GM19193 (cell line): ENCODE measurements around the gene TMEM156.

Experiments
- POLR2A ChIP-seq: IDR thresholded peaks from 4 replicates; pipeline ENCODE4 v1.6.1; 2011; ENCODE audit not compliant: insufficient read depth, insufficient read length; ENCODE audit errors: extremely low read depth

Gene TMEM156, protein sequence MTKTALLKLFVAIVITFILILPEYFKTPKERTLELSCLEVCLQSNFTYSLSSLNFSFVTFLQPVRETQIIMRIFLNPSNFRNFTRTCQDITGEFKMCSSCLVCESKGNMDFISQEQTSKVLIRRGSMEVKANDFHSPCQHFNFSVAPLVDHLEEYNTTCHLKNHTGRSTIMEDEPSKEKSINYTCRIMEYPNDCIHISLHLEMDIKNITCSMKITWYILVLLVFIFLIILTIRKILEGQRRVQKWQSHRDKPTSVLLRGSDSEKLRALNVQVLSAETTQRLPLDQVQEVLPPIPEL

DNA sequence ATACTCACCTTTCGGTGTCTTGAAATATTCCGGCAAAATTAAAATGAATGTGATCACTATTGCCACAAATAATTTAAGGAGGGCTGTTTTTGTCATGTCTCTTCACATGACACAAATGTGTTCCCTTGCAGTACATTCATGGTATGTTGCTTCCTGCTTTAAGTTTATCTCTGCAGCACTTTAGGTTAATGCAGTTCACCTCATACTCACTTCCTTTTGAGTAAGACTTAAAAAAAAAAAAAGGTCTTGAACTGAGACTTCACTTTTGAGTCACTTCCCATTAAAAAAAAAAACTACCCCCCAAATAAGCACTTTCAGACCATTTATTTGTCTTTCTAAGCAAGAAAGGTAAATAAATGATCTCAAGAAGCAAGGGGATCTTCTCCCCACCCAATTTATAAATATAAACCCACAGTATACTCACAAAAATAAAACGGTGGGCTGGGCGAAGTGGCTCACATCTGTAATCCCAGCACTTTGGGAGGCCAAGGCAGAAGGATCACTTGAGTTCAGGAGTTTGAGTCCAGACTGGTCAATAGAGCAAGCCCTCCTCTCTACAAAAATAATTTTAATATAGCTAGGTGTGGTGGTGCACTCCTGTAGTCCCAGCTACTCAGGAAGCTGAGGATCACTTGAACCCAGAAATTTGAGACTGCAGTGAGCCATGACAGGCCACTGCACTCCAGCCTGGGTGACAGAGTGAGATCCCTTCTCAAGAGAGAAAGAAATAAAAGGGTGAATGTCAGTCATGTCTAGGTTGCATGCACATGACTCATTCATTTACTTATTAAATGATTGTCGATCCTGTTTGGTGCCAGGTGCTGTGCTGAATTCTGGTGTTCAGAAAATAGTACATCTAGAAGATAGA lies at the start of gene TMEM156:
TSS of gene TMEM156 (minus strand) at position 192 of the 868 bp plus-strand sequence. CDS start at position 96, 96 bp downstream.
- TF ChIP-seq POLR2A = no peak

DNA sequence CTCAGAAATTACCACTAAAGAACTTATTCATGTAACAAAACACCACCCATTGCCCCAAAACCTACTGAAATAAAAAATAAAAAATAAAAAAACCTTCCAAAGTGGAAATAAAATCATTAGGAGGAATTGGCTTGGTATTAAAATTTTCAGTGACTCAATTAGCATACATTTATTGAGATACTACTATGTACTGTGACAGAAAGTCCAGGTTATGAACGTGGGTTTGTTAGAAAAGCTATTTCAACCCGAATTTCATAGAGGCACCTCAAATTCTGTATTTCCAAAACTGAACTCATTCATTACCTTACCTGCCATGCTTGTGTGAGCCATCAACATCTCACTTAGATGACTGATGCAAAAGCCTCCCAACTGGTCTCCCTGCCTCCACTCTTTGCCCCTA lies 46.6 kb upstream of the TMEM156 start:
- no peak for TF ChIP-seq POLR2A

DNA sequence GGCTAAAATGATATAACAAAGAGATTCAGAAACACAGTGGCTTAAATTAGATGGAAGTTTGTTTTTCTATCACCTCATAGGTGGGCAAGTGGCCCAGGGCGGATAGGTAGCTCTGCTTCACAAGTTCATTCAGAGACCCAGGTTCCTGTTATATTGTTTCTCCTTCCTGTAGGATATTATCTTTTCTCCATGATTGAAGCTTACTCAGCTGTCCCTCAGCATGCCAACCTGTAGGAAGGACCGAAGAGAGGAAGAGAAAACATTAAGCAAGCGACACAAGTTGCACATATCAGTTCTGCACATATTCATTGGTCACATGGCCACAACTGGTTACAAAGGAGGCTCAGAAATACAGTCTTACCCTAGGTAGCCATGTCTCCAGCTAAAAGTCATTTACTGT lies 36.7 kb upstream of the TMEM156 start:
- no peak for TF ChIP-seq POLR2A

DNA sequence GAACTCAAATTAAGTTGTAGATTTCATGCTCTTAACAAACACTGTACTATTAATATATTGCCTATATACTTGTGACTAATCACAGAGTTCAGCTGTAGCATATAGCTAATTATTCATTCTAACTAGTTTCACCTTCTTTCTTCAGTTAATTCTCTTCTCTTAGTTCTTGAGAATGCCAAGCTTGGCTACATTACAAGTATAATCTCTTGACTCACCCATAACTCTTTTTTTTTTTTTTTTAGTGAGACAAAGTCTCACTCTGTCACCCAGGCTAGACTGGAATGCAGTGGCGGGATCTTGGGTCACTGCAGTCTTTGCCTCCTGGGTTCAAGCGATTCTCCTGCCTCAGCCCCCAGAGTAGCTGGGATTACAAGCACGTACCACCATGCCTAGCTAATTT lies 35.2 kb upstream of the TMEM156 start:
- no peak for TF ChIP-seq POLR2A

GRCh38 chr4:39067031-39067430 lies 34.8 kb upstream of the TMEM156 start:
- no peak for TF ChIP-seq POLR2A

DNA sequence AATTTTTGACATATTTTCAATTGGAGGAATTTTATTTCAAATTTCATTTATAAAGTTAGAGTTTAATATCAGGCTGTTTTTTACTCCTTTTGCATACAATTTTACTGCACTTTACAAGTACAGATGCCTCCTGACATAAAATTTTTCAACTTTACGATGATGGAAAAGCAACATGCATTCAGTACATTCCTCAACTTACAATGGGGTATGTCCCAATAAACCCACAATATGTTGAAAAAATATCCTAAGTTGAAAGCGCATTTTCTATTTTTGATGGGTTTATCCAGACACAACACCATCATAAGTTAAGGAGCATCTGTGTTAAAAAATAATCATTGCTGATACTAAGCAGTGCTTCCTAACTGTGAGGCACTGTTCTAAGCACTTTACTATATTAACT lies 34.2 kb upstream of the TMEM156 start:
- TF ChIP-seq POLR2A = no peak

- no peak for TF ChIP-seq POLR2A
Observed at GRCh38 chr4:39063430-39063829, 31.2 kb upstream of the TMEM156 start.

DNA sequence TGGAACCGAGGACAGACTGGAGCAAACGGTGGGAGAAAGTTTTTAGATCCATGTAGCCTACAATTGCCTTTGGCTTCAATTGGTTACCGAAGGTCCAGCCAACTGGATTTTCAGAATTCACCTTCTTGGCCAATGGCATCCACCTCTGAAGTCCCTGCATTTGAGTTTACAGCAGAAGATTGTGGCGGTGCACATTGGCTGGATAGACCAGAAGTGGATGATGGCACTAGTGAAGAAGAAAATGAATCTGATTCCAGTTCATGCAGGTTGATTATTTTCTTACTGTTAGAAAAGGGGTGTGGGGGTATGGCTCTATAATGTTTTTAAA lies 30.5 kb upstream of the TMEM156 start:
- TF ChIP-seq POLR2A = no peak

- TF ChIP-seq POLR2A = no peak
Observed at GRCh38 chr4:39062094-39062769, 30.0 kb upstream of the TMEM156 start, which contains the start of gene KLHL5. Gene KLHL5, plus strand, starts transcription at chr4:39062232. Its CDS starts 421 bp downstream, at chr4:39062653.

- no peak for TF ChIP-seq POLR2A
Observed at GRCh38 chr4:39061457-39061856, 29.2 kb upstream of the TMEM156 start.

- TF ChIP-seq POLR2A = no peak
Observed at GRCh38 chr4:39056023-39056422, 23.8 kb upstream of the TMEM156 start.

- TF ChIP-seq POLR2A = no peak
Observed at GRCh38 chr4:39054497-39054896, 22.3 kb upstream of the TMEM156 start.

- TF ChIP-seq POLR2A = no peak
Observed at GRCh38 chr4:39053983-39054382, 21.8 kb upstream of the TMEM156 start.

DNA sequence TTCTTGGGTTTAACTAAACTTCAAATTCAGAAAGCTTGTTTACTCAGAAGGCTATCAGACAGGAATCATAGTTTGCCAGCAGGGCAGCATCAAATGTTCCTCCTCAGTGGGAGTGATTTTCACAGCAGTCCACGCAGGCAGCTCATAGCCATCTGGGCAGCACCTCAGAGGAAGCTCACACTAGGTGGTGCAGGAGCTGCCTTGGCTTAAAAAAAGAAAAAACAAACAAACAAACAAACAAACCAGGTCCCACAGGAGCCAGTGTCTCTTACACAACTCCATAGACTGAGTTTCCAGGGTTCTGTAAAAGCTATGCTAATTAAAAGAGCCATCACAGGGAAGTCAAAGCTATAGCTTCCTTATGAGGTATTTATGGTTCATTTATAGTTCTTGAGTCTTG lies 19.3 kb upstream of the TMEM156 start:
- no peak for TF ChIP-seq POLR2A

DNA sequence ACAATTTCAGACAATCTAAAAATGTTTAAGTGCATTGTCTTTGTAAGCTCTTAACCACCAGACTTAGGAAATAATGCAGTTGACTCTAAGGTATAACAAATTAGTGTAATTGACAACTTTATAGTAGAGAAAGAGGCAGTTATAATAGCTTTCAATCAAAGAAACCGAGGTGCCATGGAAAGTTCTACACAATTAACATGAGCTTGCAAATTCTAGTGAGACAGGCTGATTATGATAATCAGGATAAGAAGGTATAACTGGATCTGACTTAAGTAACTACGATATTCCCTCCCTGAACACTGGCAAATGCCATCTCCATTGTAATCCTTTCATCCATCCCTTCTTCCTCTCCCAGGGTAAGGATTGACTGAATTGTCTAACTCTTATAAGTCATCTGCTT lies 18.4 kb upstream of the TMEM156 start:
- TF ChIP-seq POLR2A = no peak

- TF ChIP-seq POLR2A = no peak
Observed at GRCh38 chr4:39048311-39048710, 16.1 kb upstream of the TMEM156 start.

DNA sequence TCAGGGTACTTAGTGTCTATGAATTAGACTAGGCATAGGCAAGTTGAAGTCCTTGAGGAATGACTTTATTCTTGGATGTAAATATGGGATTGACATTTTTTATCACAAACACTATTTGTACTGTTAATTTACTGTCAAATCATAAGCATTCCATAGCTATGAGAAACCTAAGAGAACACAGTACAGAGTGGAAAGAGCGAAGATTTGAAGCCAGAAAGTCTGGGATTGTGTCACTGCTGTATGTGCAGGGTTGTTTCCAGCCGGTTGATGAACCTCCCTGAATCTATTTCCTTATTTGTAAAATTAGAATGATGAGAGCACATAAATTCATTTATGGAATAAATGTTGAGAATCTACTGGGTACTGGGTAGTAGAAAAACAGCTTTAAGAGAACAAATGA lies 15.5 kb upstream of the TMEM156 start:
- no peak for TF ChIP-seq POLR2A

DNA sequence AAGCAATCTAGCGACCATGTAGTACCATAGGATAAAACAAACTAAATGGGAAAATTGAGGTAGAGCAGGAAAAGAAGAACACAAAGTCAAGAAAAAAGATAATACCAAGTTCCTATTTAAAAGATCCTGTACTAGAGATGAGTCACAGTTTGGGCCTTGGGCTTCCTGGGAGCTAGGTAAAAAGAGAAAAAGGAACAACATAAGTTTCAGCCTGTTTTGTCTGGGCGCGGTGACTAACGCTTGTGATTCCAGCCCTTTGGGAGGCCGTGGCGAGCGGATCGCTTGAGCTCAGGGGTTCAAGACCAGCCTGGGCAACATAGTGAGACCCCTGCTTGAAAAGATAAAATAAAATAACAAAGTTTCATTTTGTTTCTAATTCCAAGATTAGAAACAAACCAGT lies 14.0 kb upstream of the TMEM156 start:
- no peak for TF ChIP-seq POLR2A
